Neural progenitor cell (in vitro differentiated cells): Measurements from ENCODE around the gene PNLDC1.

Source experiments
- EZH2 ChIP-seq: fragments of 200-600 bp; sonication (generic); IDR thresholded peaks from 2 replicates; pipeline ENCODE4 v1.6.1; 2017; ENCODE audit warnings: antibody characterized with exemption, mild to moderate bottlenecking, moderate library complexity
- TF ChIP-seq, protein P1 (sequence below): fragments of 200-600 bp; sonication (generic); IDR thresholded peaks from 2 replicates; pipeline ENCODE4 v1.5.1; 2017; ENCODE audit warnings: antibody characterized with exemption, mild to moderate bottlenecking

DNA sequence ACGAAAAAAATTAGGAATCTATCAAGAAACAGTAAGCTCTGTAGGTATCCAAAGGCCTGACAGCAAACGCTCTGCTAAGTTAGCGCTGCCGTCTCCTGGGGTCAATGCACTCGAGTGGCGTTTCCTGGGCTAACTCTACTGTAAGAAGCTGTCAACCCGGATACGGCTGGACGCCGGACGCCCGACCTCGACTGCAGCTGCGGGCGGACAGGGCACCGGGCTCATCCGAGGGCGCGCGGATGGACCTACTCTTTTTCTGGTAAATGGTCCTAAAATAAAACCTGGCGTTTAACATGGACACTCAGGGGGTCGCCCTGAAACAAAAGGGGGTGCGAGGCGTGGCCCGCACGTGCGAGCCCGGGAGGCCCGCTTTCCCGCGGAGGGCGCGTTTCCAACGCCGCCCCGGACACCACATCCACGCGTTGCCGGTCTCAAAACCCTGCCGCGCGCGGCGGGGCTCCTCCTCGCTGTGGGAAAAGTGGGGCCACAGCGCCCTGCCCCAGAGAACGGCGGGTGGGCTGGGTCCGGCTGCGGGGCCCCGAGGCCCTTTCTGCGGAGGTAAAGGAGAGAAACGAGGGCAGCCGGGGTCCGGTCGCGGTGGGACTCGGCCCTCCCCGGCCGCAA is 11.2 kb upstream of the PNLDC1 start:
- TF ChIP-seq, protein P1, sequence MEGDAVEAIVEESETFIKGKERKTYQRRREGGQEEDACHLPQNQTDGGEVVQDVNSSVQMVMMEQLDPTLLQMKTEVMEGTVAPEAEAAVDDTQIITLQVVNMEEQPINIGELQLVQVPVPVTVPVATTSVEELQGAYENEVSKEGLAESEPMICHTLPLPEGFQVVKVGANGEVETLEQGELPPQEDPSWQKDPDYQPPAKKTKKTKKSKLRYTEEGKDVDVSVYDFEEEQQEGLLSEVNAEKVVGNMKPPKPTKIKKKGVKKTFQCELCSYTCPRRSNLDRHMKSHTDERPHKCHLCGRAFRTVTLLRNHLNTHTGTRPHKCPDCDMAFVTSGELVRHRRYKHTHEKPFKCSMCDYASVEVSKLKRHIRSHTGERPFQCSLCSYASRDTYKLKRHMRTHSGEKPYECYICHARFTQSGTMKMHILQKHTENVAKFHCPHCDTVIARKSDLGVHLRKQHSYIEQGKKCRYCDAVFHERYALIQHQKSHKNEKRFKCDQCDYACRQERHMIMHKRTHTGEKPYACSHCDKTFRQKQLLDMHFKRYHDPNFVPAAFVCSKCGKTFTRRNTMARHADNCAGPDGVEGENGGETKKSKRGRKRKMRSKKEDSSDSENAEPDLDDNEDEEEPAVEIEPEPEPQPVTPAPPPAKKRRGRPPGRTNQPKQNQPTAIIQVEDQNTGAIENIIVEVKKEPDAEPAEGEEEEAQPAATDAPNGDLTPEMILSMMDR, result no peak
- no peak for TF ChIP-seq EZH2
